NCI-H526 treated with DMSO at 0.1 percent for 48 hours (cell line): ENCODE measurements around the gene NOP16.

ENCODE experiments used
- DNase-seq: peaks from one replicate; lab custom pipeline; 2025; lab: John Stamatoyannopoulos, UW

The NOP16 gene

GRCh38 chr5:176388444-176389134 lies at the start of gene NOP16, which contains the start of gene HIGD2A:
Gene NOP16 (minus strand): TSS chr5:176388598. CDS start chr5:176388539, 59 bp downstream.
Gene HIGD2A (plus strand): TSS chr5:176388751. CDS start chr5:176388820, 69 bp downstream.
- DNase-seq = peak; percentile 93

- no peak for DNase-seq
Observed at GRCh38 chr5:176436656-176437055, 48.3 kb upstream of the NOP16 start.

GRCh38 chr5:176432707-176433106 lies 44.3 kb upstream of the NOP16 start:
- DNase-seq = no peak

GRCh38 chr5:176429972-176430371 lies 41.6 kb upstream of the NOP16 start:
- DNase-seq = no peak

GRCh38 chr5:176427971-176428370 lies 39.6 kb upstream of the NOP16 start:
- no peak for DNase-seq

- no peak for DNase-seq
Observed at GRCh38 chr5:176426876-176427275, 38.5 kb upstream of the NOP16 start.

- DNase-seq = no peak
Observed at GRCh38 chr5:176425791-176426190, 37.4 kb upstream of the NOP16 start.

GRCh38 chr5:176425138-176425537 lies 36.7 kb upstream of the NOP16 start:
- DNase-seq = no peak

GRCh38 chr5:176424181-176424580 lies 35.8 kb upstream of the NOP16 start:
- DNase-seq = no peak

GRCh38 chr5:176420972-176421544 lies 32.7 kb upstream of the NOP16 start:
- no peak for DNase-seq

GRCh38 chr5:176420086-176420485 lies 31.7 kb upstream of the NOP16 start:
- no peak for DNase-seq

- no peak for DNase-seq
Observed at GRCh38 chr5:176418251-176418650, 29.9 kb upstream of the NOP16 start.

- DNase-seq = no peak
Observed at GRCh38 chr5:176416965-176417364, 28.6 kb upstream of the NOP16 start.

GRCh38 chr5:176415952-176416924 lies 27.8 kb upstream of the NOP16 start, which contains the start of gene CLTB:
Gene CLTB (minus strand): TSS chr5:176416539. CDS start chr5:176416363, 176 bp downstream.
- peak; percentile 50 for DNase-seq

- DNase-seq = no peak
Observed at GRCh38 chr5:176415240-176415951, 27.0 kb upstream of the NOP16 start.

GRCh38 chr5:176414704-176415103 lies 26.3 kb upstream of the NOP16 start:
- DNase-seq = no peak

- DNase-seq = no peak
Observed at GRCh38 chr5:176413709-176414191, 25.4 kb upstream of the NOP16 start.

- DNase-seq = no peak
Observed at GRCh38 chr5:176413255-176413565, 24.8 kb upstream of the NOP16 start.

- no peak for DNase-seq
Observed at GRCh38 chr5:176412517-176413254, 24.3 kb upstream of the NOP16 start.

- no peak for DNase-seq
Observed at GRCh38 chr5:176410486-176411180, 22.2 kb upstream of the NOP16 start.
